GM12878 (cell line): ENCODE results near the gene MVK. TPM values are rescaled to one million over a fixed set of nuclear protein-coding genes. Genes with fewer than 3 reads are reported as not detected.

ENCODE experiments used
- ATAC-seq: fragments of 200-7000 bp; cut with Tn5 transposase; 3 replicates; pipeline ENCODE4 v1.9.1; 2020; ENCODE audit warnings: mild to moderate bottlenecking, moderate library complexity
- BruUV-seq: library from RNA; stranded (reverse); fragments of 400-500 nt; replicated peaks from 2 replicates; lab custom pipeline; 2021; lab: Mats Ljungman, UMichigan
- CTCF ChIA-PET: fragments of 300-600 bp; sonication (Branson Sonifier 250); formaldehyde crosslinking; extraction: SDS; loops from one replicate; lab custom pipeline; 2021; ENCODE audit warnings: inconsistent platforms; lab: Yijun Ruan, JAX
- POLR2A ChIA-PET: fragments of 350-600 bp; formaldehyde crosslinking; extraction: SDS; loops from one replicate; lab custom pipeline; 2021; ENCODE audit warnings: inconsistent platforms; lab: Charles Lee
- RAD21 ChIA-PET: fragments of 300-600 bp; sonication (Branson Sonifier 250); formaldehyde crosslinking; loops from one replicate; lab custom pipeline; 2023; ENCODE audit warnings: antibody characterized with exemption; ENCODE audit not compliant: unreplicated experiment; lab: Charles Lee
- SMC1A ChIA-PET: fragments of 300-600 bp; sonication (Branson Sonifier 250); formaldehyde crosslinking; loops from one replicate; lab custom pipeline; 2023; ENCODE audit not compliant: unreplicated experiment, uncharacterized antibody; lab: Charles Lee
- DNase-seq: peaks from one replicate; pipeline ENCODE4 v3.0.0-alpha.2; 2011; ENCODE audit warnings: low read depth, low spot score
- FAIRE-seq: peaks from 3 replicates; lab custom pipeline; 2011; peaks lifted over from hg19 to GRCh38; lab: Jason Lieb, UNC
- H2AFZ ChIP-seq: 2 replicates; pipeline ENCODE4 v1.6.0; 2011; ENCODE audit warnings: low read depth, low read length, control low read depth; ENCODE audit not compliant: control insufficient read depth
- H3K27ac ChIP-seq: 2 replicates; pipeline ENCODE4 v1.5.1; 2011; ENCODE audit warnings: control low read depth; ENCODE audit not compliant: control insufficient read depth, insufficient read depth
- H3K27me3 ChIP-seq, 2 experiments: replicated peaks in 1 of 2; 2 replicates each; pipeline versions ENCODE4 v1.6.0 to v1.6.1; 2011; ENCODE audit warnings: low read length in 1 of 2; ENCODE audit not compliant: control insufficient read depth in 2 of 2, insufficient read depth in 2 of 2
- H3K36me3 ChIP-seq, 2 experiments: 2 replicates each; pipeline ENCODE4 v1.5.1; 2011; ENCODE audit warnings: low read length in 1 of 2; ENCODE audit not compliant: control insufficient read depth in 2 of 2, insufficient read depth in 2 of 2
- H3K4me1 ChIP-seq: 2 replicates; pipeline ENCODE4 v1.6.1; 2011; ENCODE audit warnings: mild to moderate bottlenecking, low read length, moderate library complexity, mixed read lengths; ENCODE audit not compliant: control insufficient read depth, insufficient read depth
- H3K4me2 ChIP-seq: 2 replicates; pipeline ENCODE4 v1.6.0; 2011; ENCODE audit warnings: control low read depth; ENCODE audit not compliant: control insufficient read depth, insufficient read depth
- H3K4me3 ChIP-seq: fragments of 200-600 bp; sonication (generic); 2 replicates; pipeline ENCODE4 v1.5.1; 2016
- H3K79me2 ChIP-seq: 2 replicates; pipeline ENCODE4 v1.6.0; 2011; ENCODE audit warnings: low read length; ENCODE audit not compliant: control insufficient read depth, insufficient read depth
- H3K9ac ChIP-seq: 2 replicates; pipeline ENCODE4 v1.8.0; 2011; ENCODE audit warnings: low read length, control low read depth, mixed read lengths; ENCODE audit not compliant: control insufficient read depth, insufficient read depth
- H3K9me3 ChIP-seq: replicated peaks from 3 replicates; pipeline ENCODE4 v1.5.1; 2011; ENCODE audit warnings: mild to moderate bottlenecking, low read length; ENCODE audit not compliant: control insufficient read depth, insufficient read depth
- H4K20me1 ChIP-seq: 2 replicates; pipeline ENCODE4 v1.6.0; 2011; ENCODE audit not compliant: control insufficient read depth, insufficient read depth
- BCL3 ChIP-seq: IDR thresholded peaks from 2 replicates; pipeline ENCODE4 v1.6.1; 2011; ENCODE audit warnings: borderline replicate concordance, low read depth, mild to moderate bottlenecking, moderate library complexity, low read length; ENCODE audit not compliant: insufficient read depth, poor library complexity, severe bottlenecking
- BHLHE40 ChIP-seq, 2 experiments: fragments of 450-650 bp in 1 of 2; IDR thresholded peaks; 2 replicates each; pipeline ENCODE4 v1.6.1; 2011 to 2017; ENCODE audit warnings: low read depth in 2 of 2, borderline replicate concordance in 1 of 2, improper control_type of control experiment in 1 of 2, low read length in 1 of 2, mild to moderate bottlenecking in 1 of 2
- CBX3 ChIP-seq: fragments of 200-600 bp; sonication (generic); IDR thresholded peaks from 2 replicates; pipeline ENCODE4 v1.6.1; 2016; ENCODE audit warnings: low read depth, borderline replicate concordance
- CEBPB ChIP-seq, 2 experiments: fragments of 150-350 bp in 1 of 2; IDR thresholded peaks; 2 replicates each; pipeline ENCODE4 v1.6.1; 2012 to 2014; ENCODE audit warnings: low read depth in 2 of 2, low read length in 2 of 2, borderline replicate concordance in 1 of 2, inconsistent platforms in 1 of 2
- CHD2 ChIP-seq: IDR thresholded peaks from 2 replicates; pipeline ENCODE4 v1.6.1; 2011; ENCODE audit warnings: low read depth, low read length, improper control_type of control experiment, borderline replicate concordance
- MTA2 ChIP-seq: fragments of 450-650 bp; IDR thresholded peaks from 2 replicates; pipeline ENCODE4 v1.6.1; 2016; ENCODE audit warnings: low read depth, mild to moderate bottlenecking, moderate library complexity
- MYC ChIP-seq: IDR thresholded peaks from 2 replicates; pipeline ENCODE4 v1.6.1; 2011; ENCODE audit warnings: mild to moderate bottlenecking, low read length, moderate library complexity, inconsistent platforms; ENCODE audit not compliant: insufficient read depth, insufficient replicate concordance, insufficient read length, severe bottlenecking
- NFXL1 ChIP-seq: fragments of 450-650 bp; IDR thresholded peaks from 2 replicates; pipeline ENCODE4 v1.6.1; 2017; ENCODE audit warnings: antibody characterized with exemption, mild to moderate bottlenecking, borderline replicate concordance
- PBX3 ChIP-seq: IDR thresholded peaks from 2 replicates; pipeline ENCODE4 v1.6.1; 2011; ENCODE audit warnings: mild to moderate bottlenecking, low read depth, low read length, moderate library complexity; ENCODE audit not compliant: insufficient replicate concordance
- RAD21 ChIP-seq: IDR thresholded peaks from 2 replicates; pipeline ENCODE4 v1.6.1; 2011; ENCODE audit warnings: mild to moderate bottlenecking, low read depth, low read length, moderate library complexity; ENCODE audit not compliant: insufficient read depth
- RBBP5 ChIP-seq: fragments of 200-600 bp; sonication (generic); conservative IDR thresholded peaks from 2 replicates; pipeline ENCODE4 v1.6.1; 2016
- SP1 ChIP-seq: IDR thresholded peaks from one replicate; pipeline ENCODE4 v1.6.1; 2011; ENCODE audit warnings: low read depth, low read length
- TBL1XR1 ChIP-seq: IDR thresholded peaks from 2 replicates; pipeline ENCODE4 v1.6.1; 2012; ENCODE audit warnings: low read depth, low read length, improper control_type of control experiment
- ZNF24 ChIP-seq: fragments of 450-650 bp; IDR thresholded peaks from 2 replicates; pipeline ENCODE4 v1.6.1; 2017; ENCODE audit warnings: antibody characterized with exemption, mild to moderate bottlenecking
- ZNF384 ChIP-seq: IDR thresholded peaks from 2 replicates; pipeline ENCODE4 v1.6.1; 2012; ENCODE audit warnings: low read depth, mild to moderate bottlenecking, low read length, improper control_type of control experiment, borderline replicate concordance
- WGBS: methylation state at CpG from one replicate; pipeline ENCODE4 v1.1.6; 2016; ENCODE audit warnings: low lambda C conversion rate; ENCODE audit not compliant: insufficient replicate concordance, insufficient coverage; ENCODE audit errors: missing lambda C conversion rate; 5-methylcytosine and 5-hydroxymethylcytosine counted together
- in situ Hi-C: fragments of 300-500 bp; cut with MboI; formaldehyde crosslinking; loops from 9 replicates; pipeline ENCODE4 v1.14.3; 2018; ENCODE audit warnings: mixed read lengths
- intact Hi-C: fragments of 100-400 bp; cut with micrococcal nuclease; formaldehyde crosslinking; loops from one replicate; pipeline ENCODE4 v1.14.2; 2022; ENCODE audit not compliant: unreplicated experiment
- polyA plus RNA-seq, 11 experiments: library from polyadenylated mRNA; depleted of rRNA in 4 of 11; unstranded in 6 of 11; stranded (reverse) in 5 of 11; fragments of >200 nt; fragmentation: Nextera tagmentation in 4 of 11; fragmentation: Illumina TruSeq in 1 of 11; extraction: Ambion mirVana in 4 of 11; extraction: Trizol in 1 of 11; gene quantifications; 1 replicate in 1 of 11; 2 replicates in 10 of 11; pipeline versions ENCODE4 v1.2.1 to v1.2.3, GENCODE V29; 2011 to 2016; ENCODE audit warnings: inconsistent platforms in 2 of 11, missing spikeins in 2 of 11, low read depth in 1 of 11
- total RNA-seq, 4 experiments: library from RNA; depleted of rRNA in 3 of 4; stranded (reverse); fragments of >200 nt in 3 of 4; fragmentation: Illumina TruSeq in 1 of 4; extraction: Trizol in 1 of 4; gene quantifications; 2 replicates each; pipeline versions ENCODE4 v1.2.1 to v1.2.3, GENCODE V29; 2013 to 2021

The MVK gene
- total and polyA plus RNA-seq, 10 of the 15 experiments (the other 5 are each of a cell fraction or from before 2014, with no cell fraction given): 0.24 to 46.7 (median 31.9) TPM

GRCh38 chr12:109551108-109551507 lies 22.5 kb upstream of the MVK start:
- intact Hi-C loops: no loop called here
- FAIRE-seq (no peak), DNase-seq (no peak)
- Histone ChIP-seq H3K4me1 (no peaks in the 10 kb centered on the region), H3K27me3 (no peaks in the 10 kb centered on the region), H3K9me3 (no peaks in the 10 kb centered on the region)
- WGBS: 40% methylated on average over 6 of the region's 6 CpGs
- CTCF ChIA-PET: interaction anchor here (1.0 kb wide), 1 partner anchor 292 kb away, joined by 3 read pairs; no protein-coding TSS in a partner anchor
- TF ChIP-seq CBX3 (no peak), SP1 (no peak), RBBP5 (no peak), PBX3 (no peak), RAD21 (no peak)
- TF ChIP-seq, all 136 proteins: peak for 0
- Histone ChIP-seq H3K4me2 (no peak overlapping the region), H3K27ac (no peak overlapping the region), H4K20me1 (no peaks in the 10 kb centered on the region), H3K9ac (no peak overlapping the region), H3K36me3 (no peaks in the 10 kb centered on the region), H3K79me2 (no peaks in the 10 kb centered on the region), H2AFZ (no peak overlapping the region), H3K4me3 (no peak overlapping the region)
- POLR2A ChIA-PET: interaction anchor here (0.7 kb wide), 1 partner anchor 707 kb away, joined by 3 read pairs; no protein-coding TSS in a partner anchor
- SMC1A ChIA-PET: no interaction called here
- no peak for ATAC-seq
- RAD21 ChIA-PET: no interaction called here
- BruUV-seq: no TSS peak
- in situ Hi-C loops: no loop called here

GRCh38 chr12:109552971-109553370 lies 20.6 kb upstream of the MVK start:
- H4K20me1 ChIP-seq: no peaks in the 10 kb centered on the region
- TF ChIP-seq CHD2: no peak
- no peak for TF ChIP-seq TBL1XR1
- no peak for TF ChIP-seq RAD21
- TF ChIP-seq BHLHE40 (IDR thresholded peaks at IDR 0.05; ENCODE audit: borderline replicate concordance in 1 of 2, low read depth in 2 of 2, low read length in 1 of 2): no peak
- TF ChIP-seq NFXL1: no peak
- TF ChIP-seq CEBPB (IDR thresholded peaks at IDR 0.05; ENCODE audit: borderline replicate concordance in 1 of 2, low read depth in 2 of 2, low read length in 2 of 2): no peak
- TF ChIP-seq MTA2: no peak
- no peak for TF ChIP-seq BCL3
- TF ChIP-seq ZNF384: no peak
- TF ChIP-seq ZNF24: no peak
- no peak for TF ChIP-seq MYC
- no peaks in the 10 kb centered on the region for H3K27me3 ChIP-seq
- no peak overlapping the region for H3K27ac ChIP-seq
- RAD21 ChIA-PET: no interaction called here
- FAIRE-seq: no peak
- no peak overlapping the region for H2AFZ ChIP-seq
- no peak for DNase-seq
- intact Hi-C loops: no loop called here
- BruUV-seq: no TSS peak
- in situ Hi-C loops: no loop called here
- no peaks in the 10 kb centered on the region for H3K9me3 ChIP-seq
- no peak overlapping the region for H3K9ac ChIP-seq
- H3K4me2 ChIP-seq: no peak overlapping the region
- H3K79me2 ChIP-seq: no peaks in the 10 kb centered on the region
- H3K36me3 ChIP-seq: no peaks in the 10 kb centered on the region
- 77% methylated on average over 4 of the region's 4 CpGs for WGBS
- H3K4me1 ChIP-seq: no peaks in the 10 kb centered on the region
- H3K4me3 ChIP-seq: no peak overlapping the region
- ATAC-seq: no peak
- POLR2A ChIA-PET: no interaction called here
- SMC1A ChIA-PET: interaction anchor here (0.5 to 0.6 kb wide), 2 partner anchors 76 to 689 kb away, joined by 3 read pairs; partner anchors contain the start of genes KCTD10 and UBE3B
- CTCF ChIA-PET: interaction anchor here (1.0 to 1.6 kb wide), 4 partner anchors 20 to 223 kb away, joined by 3 to 5 read pairs (median 4); partner anchors contain the start of genes MMAB and MVK
